LoVo (cell line): ENCODE data around the gene CSRNP3.

Source experiments
- DNase-seq: peaks from one replicate; pipeline ENCODE4 v3.0.0-alpha.2; 2016; ENCODE audit warnings: low spot score

The CSRNP3 gene

GRCh38 chr2:165471349-165471950, 2.0 kb downstream of the CSRNP3 start:
- DNase-seq = no peak

- no peak for DNase-seq
Measured at GRCh38 chr2:165472922-165473321, 3.4 kb downstream of the CSRNP3 start.

DNA sequence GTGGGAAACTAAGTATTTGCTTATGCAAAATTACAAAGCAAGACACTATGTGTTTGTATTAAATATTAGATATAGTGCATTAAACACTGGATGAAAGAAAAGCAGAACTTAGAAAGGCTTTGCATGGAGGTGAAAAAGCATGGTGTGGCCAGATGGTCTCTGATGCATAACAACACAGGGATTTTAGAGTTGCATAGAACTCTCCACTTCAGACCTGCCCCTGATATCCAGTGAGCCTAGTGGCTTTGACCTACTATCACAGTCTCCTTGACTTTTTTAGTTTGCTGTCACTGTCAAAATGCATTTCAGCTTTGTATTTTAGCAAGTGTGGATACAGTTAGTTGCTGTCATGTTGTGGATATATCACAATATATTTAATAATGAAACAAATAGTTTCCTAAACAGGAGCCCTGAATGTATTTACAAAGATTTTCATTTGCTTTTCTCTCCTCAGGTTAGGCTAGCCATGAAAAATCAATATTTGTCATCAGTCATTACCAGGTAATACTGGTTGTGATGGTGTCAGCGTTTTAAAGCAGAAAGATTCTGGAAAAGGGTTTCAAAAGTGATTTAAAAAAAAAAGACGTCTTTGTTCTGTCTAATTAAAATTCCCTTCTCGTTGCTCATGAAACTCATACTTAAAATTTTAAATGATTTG, 5.2 kb downstream of the CSRNP3 start:
- DNase-seq = no peak

GRCh38 chr2:165475277-165476004, 5.9 kb downstream of the CSRNP3 start:
- DNase-seq = no peak

GRCh38 chr2:165479856-165480255, 10.4 kb downstream of the CSRNP3 start:
- DNase-seq = no peak

DNA sequence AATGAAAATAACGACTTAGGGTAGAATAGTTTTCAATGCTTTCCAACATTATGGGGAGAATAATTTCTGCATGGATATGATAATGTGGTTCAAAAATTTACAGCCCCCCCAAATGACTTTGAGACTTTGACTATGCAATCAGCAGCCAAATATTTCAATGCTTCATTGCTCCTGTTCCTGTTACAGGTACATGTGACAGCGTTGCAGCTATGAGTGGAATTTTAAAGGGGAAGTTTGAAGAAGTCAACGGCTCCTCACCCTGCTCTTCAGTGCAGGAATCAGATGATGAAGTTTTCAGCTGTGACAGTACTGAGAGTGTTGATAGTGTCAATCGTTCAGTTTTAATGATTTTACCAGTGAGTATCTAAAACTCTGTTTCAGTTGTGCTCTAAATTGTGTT, 25.1 kb downstream of the CSRNP3 start:
- no peak for DNase-seq

- no peak for DNase-seq
Measured at GRCh38 chr2:165497659-165498317, 28.3 kb downstream of the CSRNP3 start.

- no peak for DNase-seq
Measured at GRCh38 chr2:165499131-165499530, 29.6 kb downstream of the CSRNP3 start.

GRCh38 chr2:165500001-165500400, 30.5 kb downstream of the CSRNP3 start:
- DNase-seq = no peak

- no peak for DNase-seq
Measured at GRCh38 chr2:165500816-165501215, 31.3 kb downstream of the CSRNP3 start.

GRCh38 chr2:165505514-165505913, 36.0 kb downstream of the CSRNP3 start:
- no peak for DNase-seq

DNA sequence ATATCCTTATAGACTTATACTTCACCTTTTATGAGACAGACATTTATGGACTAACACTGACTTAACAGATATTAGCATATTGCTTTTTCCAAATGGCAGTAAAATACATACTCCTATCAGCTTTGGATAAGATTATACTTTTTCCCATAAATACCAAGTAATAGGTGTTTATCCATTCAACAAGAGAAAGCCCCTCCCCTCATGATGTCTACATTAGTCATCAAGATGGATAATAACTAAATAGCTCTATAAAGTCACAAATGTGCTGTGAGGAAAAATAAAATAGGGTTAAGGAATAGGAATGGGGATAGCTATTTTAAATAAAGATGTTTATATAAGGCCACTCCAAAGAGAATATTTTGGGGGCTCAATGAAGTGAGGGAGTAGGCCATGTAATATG, 39.4 kb downstream of the CSRNP3 start:
- DNase-seq = no peak

- DNase-seq = no peak
Measured at GRCh38 chr2:165513479-165513878, 44.0 kb downstream of the CSRNP3 start.

- DNase-seq = no peak
Measured at GRCh38 chr2:165518611-165519010, 49.1 kb downstream of the CSRNP3 start.

DNA sequence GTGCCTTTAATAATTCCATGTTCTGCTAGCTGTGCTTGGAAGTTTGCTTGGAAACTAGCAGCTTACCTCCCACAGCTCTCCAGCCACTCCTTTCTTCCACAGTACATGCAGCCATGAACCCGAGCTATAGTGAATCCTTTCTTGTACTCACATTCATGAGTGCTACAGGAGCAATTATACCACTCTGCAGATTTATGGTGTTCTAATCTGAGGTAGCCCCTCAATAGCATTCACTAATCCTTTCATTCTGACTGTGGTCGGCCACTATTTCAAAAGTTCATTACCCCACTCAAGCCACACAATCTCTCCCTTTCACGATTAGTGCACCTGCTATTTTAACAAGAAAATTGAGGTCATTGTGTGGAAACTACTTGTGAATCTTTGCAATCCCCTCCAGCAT, 53.2 kb downstream of the CSRNP3 start:
- no peak for DNase-seq

GRCh38 chr2:165524720-165525119, 55.2 kb downstream of the CSRNP3 start:
- no peak for DNase-seq

DNA sequence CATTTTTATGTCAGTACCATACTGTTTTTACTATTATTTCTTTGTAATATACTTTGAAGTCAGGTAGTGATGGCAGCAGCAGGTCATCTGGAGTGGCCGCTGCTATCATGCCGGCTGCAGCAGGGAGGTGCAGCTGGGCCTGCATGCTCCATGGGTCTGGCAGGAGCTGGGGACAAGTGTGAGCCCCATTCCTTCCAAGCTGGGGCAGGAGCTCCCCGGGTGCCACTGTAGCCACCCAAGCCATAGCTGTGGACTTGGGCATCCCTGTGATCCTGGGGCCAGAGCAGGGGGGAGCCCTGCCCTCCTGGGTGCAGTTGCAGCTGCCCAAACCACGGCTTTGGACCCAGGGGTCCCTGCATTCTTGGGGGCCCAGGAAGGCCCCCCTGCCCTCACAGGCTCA, 59.2 kb downstream of the CSRNP3 start:
- no peak for DNase-seq

- no peak for DNase-seq
Measured at GRCh38 chr2:165529130-165529529, 59.6 kb downstream of the CSRNP3 start.

- DNase-seq = no peak
Measured at GRCh38 chr2:165533331-165533730, 63.8 kb downstream of the CSRNP3 start.

DNA sequence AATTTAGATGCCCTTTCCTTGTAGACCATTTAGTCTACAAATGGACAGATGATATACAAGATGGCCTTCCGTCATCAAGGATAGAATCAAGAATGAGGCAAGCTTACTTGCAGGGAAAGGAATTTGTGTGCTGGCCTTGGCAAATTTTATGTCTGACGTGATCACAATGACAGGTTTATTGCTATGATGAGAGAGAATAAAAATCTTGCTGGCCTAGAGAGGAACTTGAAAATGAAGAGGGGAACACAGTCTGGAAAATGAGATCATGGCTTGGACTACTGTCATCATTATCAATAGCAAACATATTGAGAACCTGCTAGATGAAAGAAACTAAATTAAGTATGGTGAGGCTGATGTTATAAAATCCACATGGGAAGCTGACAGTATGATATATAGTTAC, 66.0 kb downstream of the CSRNP3 start:
- no peak for DNase-seq

DNA sequence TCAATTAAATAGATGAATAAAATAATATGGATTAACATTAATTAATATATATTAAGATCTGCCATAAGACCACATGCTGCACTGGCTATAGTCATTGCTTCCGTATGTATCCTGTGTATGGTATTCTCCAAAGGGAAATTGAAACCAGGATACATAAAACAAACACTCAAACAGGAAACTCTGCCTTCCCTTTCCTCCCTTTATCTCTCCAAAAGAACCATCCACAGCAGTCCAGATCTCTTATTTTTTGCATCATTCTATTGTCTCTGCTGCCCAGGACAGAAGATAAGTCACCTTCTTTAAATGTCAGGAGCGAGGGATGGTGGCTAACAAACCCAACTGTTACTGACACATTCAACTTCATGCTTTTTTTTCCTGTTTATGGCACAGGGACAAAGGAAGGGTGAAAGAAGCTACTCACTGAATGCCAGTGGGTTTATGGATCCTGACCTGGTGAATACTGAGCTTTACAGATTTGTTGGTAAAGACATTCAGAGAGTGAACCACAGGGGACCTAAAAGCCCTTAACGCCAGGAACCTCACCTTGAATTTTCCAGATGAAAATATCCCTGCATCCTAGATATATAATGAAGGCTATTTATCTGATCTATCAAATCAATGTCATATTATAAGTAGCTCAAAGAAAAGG, 67.5 kb downstream of the CSRNP3 start:
- DNase-seq = no peak

GRCh38 chr2:165539985-165540384, 70.5 kb downstream of the CSRNP3 start:
- DNase-seq = no peak
